ENCODE measurements around the gene FYB1.

DNA sequence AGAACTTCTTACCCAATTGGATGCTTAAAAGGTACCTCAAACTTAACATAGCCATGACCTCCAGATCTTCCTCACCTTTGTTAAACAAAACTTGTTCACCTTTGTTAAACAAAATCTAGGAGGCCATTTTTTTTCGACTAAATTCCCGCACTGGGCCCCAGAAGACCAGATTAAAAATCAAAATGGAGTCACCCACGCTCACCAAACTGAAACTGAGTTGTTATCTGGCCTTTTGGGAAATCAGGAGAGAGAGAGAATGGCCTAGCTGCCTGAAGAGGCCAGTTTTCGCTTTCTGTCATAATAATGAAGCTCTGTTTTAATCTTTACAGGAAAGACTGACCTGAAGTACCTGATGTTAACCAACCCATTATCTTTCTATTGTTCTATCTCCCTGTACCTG, 69.4 kb downstream of the FYB1 start:
- TF ChIP-seq, protein P1, sequence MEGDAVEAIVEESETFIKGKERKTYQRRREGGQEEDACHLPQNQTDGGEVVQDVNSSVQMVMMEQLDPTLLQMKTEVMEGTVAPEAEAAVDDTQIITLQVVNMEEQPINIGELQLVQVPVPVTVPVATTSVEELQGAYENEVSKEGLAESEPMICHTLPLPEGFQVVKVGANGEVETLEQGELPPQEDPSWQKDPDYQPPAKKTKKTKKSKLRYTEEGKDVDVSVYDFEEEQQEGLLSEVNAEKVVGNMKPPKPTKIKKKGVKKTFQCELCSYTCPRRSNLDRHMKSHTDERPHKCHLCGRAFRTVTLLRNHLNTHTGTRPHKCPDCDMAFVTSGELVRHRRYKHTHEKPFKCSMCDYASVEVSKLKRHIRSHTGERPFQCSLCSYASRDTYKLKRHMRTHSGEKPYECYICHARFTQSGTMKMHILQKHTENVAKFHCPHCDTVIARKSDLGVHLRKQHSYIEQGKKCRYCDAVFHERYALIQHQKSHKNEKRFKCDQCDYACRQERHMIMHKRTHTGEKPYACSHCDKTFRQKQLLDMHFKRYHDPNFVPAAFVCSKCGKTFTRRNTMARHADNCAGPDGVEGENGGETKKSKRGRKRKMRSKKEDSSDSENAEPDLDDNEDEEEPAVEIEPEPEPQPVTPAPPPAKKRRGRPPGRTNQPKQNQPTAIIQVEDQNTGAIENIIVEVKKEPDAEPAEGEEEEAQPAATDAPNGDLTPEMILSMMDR (conservative IDR thresholded peaks at IDR 0.05; ENCODE audit: low read depth, low read length), result no peak
- TF ChIP-seq EZH2 (IDR thresholded peaks at IDR 0.05; ENCODE audit: borderline replicate concordance, low read depth, low read length, poor library complexity, severe bottlenecking), result no peak

Data from A673 (cell line).